HepG2 (cell line): Measurements from ENCODE around the gene FGFR3. TPM values are rescaled to one million over a fixed set of nuclear protein-coding genes. Genes with fewer than 3 reads are reported as not detected.

Experiments
- GATAD1 ChIP-seq: IDR thresholded peaks from 2 replicates; pipeline ENCODE4 v1.6.1; 2016; ENCODE audit warnings: missing genetic modification reagents, missing compliant biosample characterization
- polyA plus RNA-seq, 8 experiments: library from polyadenylated mRNA; depleted of rRNA in 3 of 8; stranded (reverse) in 7 of 8; unstranded in 1 of 8; fragments of >200 nt; fragmentation: Illumina TruSeq in 4 of 8; extraction: Trizol in 4 of 8; gene quantifications; 2 replicates each; pipeline versions ENCODE4 v1.2.1 to v1.2.3, GENCODE V29; 2011 to 2016; ENCODE audit warnings: low read depth in 4 of 8, missing spikeins in 1 of 8, mixed read lengths in 1 of 8; ENCODE audit not compliant: insufficient read depth in 1 of 8
- total RNA-seq, 5 experiments: library from RNA; depleted of rRNA; stranded (reverse); fragments of >200 nt; fragmentation: Illumina TruSeq; extraction: Trizol; gene quantifications; 2 replicates each; pipeline ENCODE4 v1.2.3, GENCODE V29; 2016; ENCODE audit warnings: low read depth in 1 of 5
- TF ChIP-seq, protein P1 (sequence below): sonication (generic); formaldehyde crosslinking; IDR thresholded peaks from 2 replicates; pipeline ENCODE4 v1.5.1; 2020; ENCODE audit warnings: mild to moderate bottlenecking, missing genetic modification reagents, moderate library complexity
- TF ChIP-seq, protein P2 (sequence below): sonication (generic); formaldehyde crosslinking; IDR thresholded peaks from 2 replicates; pipeline ENCODE4 v1.4.0; 2020; ENCODE audit warnings: mild to moderate bottlenecking, missing genetic modification reagents

The FGFR3 gene
- total and polyA plus RNA-seq, 2 of the 13 experiments (the other 11 are each of a cell fraction or from before 2014, with no cell fraction given), result 103 to 109 TPM

DNA sequence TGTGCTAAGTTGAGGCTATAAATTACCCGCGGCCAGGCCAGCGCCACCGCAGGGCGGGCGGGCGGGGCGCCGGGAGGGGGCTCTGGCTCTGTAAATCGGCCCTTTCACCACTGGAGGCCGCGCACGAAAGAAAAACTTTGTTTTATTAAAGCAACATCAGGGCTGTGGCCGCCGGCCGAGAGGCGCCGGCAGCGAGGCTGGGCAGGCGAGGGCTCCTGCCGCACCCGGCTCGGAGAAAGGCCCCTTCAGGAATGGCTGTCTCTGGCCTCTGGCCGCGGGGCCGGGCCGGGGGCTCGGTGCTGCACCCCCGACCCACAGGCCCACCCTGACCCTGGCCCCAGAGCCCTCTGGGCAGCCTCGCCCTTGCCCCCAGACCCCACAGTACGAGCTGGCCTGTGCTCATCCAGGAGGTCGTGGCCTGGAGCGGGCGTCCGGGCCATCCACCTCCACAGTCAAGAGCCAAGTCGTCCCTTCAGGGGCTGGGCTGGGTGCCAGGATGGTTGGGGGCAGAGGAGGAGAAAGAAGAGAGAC, 29.5 kb upstream of the FGFR3 start (continued):
- TF ChIP-seq, protein P1, sequence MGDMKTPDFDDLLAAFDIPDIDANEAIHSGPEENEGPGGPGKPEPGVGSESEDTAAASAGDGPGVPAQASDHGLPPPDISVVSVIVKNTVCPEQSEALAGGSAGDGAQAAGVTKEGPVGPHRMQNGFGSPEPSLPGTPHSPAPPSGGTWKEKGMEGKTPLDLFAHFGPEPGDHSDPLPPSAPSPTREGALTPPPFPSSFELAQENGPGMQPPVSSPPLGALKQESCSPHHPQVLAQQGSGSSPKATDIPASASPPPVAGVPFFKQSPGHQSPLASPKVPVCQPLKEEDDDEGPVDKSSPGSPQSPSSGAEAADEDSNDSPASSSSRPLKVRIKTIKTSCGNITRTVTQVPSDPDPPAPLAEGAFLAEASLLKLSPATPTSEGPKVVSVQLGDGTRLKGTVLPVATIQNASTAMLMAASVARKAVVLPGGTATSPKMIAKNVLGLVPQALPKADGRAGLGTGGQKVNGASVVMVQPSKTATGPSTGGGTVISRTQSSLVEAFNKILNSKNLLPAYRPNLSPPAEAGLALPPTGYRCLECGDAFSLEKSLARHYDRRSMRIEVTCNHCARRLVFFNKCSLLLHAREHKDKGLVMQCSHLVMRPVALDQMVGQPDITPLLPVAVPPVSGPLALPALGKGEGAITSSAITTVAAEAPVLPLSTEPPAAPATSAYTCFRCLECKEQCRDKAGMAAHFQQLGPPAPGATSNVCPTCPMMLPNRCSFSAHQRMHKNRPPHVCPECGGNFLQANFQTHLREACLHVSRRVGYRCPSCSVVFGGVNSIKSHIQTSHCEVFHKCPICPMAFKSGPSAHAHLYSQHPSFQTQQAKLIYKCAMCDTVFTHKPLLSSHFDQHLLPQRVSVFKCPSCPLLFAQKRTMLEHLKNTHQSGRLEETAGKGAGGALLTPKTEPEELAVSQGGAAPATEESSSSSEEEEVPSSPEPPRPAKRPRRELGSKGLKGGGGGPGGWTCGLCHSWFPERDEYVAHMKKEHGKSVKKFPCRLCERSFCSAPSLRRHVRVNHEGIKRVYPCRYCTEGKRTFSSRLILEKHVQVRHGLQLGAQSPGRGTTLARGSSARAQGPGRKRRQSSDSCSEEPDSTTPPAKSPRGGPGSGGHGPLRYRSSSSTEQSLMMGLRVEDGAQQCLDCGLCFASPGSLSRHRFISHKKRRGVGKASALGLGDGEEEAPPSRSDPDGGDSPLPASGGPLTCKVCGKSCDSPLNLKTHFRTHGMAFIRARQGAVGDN (CRISPR knock-in tag), result peak; percentile 61
- TF ChIP-seq GATAD1 (CRISPR knock-in tag), result no peak
- TF ChIP-seq, protein P2, sequence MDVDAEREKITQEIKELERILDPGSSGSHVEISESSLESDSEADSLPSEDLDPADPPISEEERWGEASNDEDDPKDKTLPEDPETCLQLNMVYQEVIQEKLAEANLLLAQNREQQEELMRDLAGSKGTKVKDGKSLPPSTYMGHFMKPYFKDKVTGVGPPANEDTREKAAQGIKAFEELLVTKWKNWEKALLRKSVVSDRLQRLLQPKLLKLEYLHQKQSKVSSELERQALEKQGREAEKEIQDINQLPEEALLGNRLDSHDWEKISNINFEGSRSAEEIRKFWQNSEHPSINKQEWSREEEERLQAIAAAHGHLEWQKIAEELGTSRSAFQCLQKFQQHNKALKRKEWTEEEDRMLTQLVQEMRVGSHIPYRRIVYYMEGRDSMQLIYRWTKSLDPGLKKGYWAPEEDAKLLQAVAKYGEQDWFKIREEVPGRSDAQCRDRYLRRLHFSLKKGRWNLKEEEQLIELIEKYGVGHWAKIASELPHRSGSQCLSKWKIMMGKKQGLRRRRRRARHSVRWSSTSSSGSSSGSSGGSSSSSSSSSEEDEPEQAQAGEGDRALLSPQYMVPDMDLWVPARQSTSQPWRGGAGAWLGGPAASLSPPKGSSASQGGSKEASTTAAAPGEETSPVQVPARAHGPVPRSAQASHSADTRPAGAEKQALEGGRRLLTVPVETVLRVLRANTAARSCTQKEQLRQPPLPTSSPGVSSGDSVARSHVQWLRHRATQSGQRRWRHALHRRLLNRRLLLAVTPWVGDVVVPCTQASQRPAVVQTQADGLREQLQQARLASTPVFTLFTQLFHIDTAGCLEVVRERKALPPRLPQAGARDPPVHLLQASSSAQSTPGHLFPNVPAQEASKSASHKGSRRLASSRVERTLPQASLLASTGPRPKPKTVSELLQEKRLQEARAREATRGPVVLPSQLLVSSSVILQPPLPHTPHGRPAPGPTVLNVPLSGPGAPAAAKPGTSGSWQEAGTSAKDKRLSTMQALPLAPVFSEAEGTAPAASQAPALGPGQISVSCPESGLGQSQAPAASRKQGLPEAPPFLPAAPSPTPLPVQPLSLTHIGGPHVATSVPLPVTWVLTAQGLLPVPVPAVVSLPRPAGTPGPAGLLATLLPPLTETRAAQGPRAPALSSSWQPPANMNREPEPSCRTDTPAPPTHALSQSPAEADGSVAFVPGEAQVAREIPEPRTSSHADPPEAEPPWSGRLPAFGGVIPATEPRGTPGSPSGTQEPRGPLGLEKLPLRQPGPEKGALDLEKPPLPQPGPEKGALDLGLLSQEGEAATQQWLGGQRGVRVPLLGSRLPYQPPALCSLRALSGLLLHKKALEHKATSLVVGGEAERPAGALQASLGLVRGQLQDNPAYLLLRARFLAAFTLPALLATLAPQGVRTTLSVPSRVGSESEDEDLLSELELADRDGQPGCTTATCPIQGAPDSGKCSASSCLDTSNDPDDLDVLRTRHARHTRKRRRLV, result no peak
- TF ChIP-seq, all 625 proteins: peak for 49
